Measurements from ENCODE around the gene PIGU. TPM values are rescaled to one million over a fixed set of nuclear protein-coding genes. Genes with fewer than 3 reads are reported as not detected.

PIGU gene
- total and polyA plus RNA-seq, 2 donors (not counting 1 experiment from before 2014, with no cell fraction given) = 12.0 to 19.3 TPM

DNA sequence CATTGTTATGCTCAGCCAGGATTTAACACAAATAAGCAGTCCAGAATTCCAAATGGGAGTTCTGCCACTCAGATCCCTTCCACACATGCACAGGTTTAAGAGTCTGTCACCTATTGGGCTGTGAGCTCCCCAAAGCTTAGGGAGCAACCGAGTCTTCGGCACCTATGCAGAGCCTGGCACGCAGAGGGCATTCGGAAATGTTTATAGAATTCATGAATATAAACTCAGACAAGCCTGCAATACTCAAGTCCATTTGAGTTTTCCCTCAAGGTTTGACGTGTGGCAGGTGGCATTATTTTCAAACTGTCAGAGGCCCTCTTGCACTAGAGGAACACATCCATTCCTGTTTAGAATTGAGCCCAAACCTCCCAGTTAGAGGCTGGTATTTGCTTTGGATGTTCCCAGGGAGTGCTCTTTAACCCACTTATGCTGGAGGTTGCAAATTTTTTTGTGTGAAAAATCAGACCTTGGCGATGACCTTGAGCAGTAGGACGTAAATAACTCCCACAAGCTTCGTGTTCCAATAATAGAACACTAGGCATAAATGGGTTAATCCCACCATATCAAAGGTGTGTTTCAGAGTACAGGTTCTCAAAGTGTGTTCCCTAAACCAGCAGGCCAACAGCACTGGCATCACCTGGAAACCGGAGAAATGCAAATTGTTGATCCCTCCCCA is 90.3 kb downstream of the PIGU start:
- CTCF ChIA-PET = no interaction called here

DNA sequence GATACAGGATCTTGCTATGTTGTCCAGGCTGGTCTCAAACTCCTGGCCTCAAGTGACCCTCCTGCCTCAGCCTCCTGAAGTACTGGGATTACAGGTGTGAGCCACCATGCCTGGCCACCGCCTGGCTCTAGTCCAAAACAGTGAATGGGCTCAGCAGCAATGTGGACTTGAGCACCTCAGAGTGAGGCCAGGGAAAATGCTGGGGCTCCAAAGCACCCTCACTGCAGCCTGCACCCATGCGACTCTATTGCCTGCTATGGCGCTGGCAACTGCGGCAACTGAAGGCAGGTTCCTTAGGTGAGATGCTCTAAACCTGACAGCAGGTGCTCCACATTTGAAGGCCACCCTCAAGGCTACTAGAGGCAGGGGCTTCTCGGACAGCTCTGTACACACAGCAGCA is 91.9 kb downstream of the PIGU start:
- peaks cover 9 to 19% of the 10 kb centered on the region in 2 donors for H3K4me1 ChIP-seq (ENCODE audit: control insufficient read depth in 2 of 2, insufficient read depth in 2 of 2, low read length in 2 of 2)
- no peaks in the 10 kb centered on the region for H3K27me3 ChIP-seq (replicated peaks in 1 of 4; ENCODE audit: control extremely low read depth in 1 of 4, control insufficient read depth in 3 of 4, insufficient read depth in 4 of 4, low read length in 3 of 4)
- no peaks in the 10 kb centered on the region for H3K9me3 Mint-ChIP-seq (ENCODE audit: insufficient read depth)
- peaks cover 7 to 36% of the 10 kb centered on the region in 2 experiments for H3K36me3 ChIP-seq (replicated peaks in 1 of 2; ENCODE audit: control extremely low read depth in 1 of 2, control insufficient read depth in 1 of 2, extremely low read depth in 1 of 2, insufficient read depth in 2 of 2, low read length in 1 of 2)
- ChIA-PET CTCF (no interaction called here), POLR2A (no interaction called here)
- H3K4me3 ChIP-seq (ENCODE audit: control extremely low read depth in 1 of 5, extremely low read depth in 1 of 5, insufficient read depth in 1 of 5, low read depth in 2 of 5, low read length in 4 of 5) = no peak overlapping the region
- H3K9me3 ChIP-seq (ENCODE audit: control extremely low read depth in 1 of 3, control insufficient read depth in 2 of 3, insufficient read depth in 1 of 3, low read length in 2 of 3) = peaks cover 0 to 19% (median 12%) of the 10 kb centered on the region in 3 donors
- H4K20me1 ChIP-seq (ENCODE audit: control insufficient read depth, insufficient read depth, low read length, poor library complexity, severe bottlenecking) = no peaks in the 10 kb centered on the region
- no peak overlapping the region for H3K27ac Mint-ChIP-seq
- DNase-seq = no peak
- H3K27ac ChIP-seq (ENCODE audit: low read length in 2 of 2) = no peak overlapping the region
- no peak overlapping the region for H3K4me3 Mint-ChIP-seq
- ATAC-seq (ENCODE audit: low read depth) = no peak
- H2AFZ ChIP-seq (ENCODE audit: insufficient read depth, low read depth, low read length, poor library complexity, severe bottlenecking) = no peak overlapping the region
- H3K4me2 ChIP-seq (replicated peaks; ENCODE audit: low read depth, low read length, poor library complexity, severe bottlenecking) = no peak overlapping the region
- no peak overlapping the region for H3K9ac ChIP-seq (ENCODE audit: low read length)
- H3K27me3 Mint-ChIP-seq = no peaks in the 10 kb centered on the region
- no peaks in the 10 kb centered on the region for H3K79me2 ChIP-seq (ENCODE audit: control insufficient read depth, insufficient read depth, low read length)
- TF ChIP-seq, protein P1, sequence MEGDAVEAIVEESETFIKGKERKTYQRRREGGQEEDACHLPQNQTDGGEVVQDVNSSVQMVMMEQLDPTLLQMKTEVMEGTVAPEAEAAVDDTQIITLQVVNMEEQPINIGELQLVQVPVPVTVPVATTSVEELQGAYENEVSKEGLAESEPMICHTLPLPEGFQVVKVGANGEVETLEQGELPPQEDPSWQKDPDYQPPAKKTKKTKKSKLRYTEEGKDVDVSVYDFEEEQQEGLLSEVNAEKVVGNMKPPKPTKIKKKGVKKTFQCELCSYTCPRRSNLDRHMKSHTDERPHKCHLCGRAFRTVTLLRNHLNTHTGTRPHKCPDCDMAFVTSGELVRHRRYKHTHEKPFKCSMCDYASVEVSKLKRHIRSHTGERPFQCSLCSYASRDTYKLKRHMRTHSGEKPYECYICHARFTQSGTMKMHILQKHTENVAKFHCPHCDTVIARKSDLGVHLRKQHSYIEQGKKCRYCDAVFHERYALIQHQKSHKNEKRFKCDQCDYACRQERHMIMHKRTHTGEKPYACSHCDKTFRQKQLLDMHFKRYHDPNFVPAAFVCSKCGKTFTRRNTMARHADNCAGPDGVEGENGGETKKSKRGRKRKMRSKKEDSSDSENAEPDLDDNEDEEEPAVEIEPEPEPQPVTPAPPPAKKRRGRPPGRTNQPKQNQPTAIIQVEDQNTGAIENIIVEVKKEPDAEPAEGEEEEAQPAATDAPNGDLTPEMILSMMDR (IDR thresholded peaks at IDR 0.05) = no peak
- no peak for TF ChIP-seq EZH2 (IDR thresholded peaks at IDR 0.05; ENCODE audit: borderline replicate concordance, insufficient read depth, low read depth, low read length, poor library complexity, severe bottlenecking)
- WGBS (ENCODE audit: insufficient coverage) = 100% methylated on average over 4 of the region's 5 CpGs
- peaks cover 17% of the 10 kb centered on the region for H3K4me1 Mint-ChIP-seq
- intact Hi-C loops (cut with micrococcal nuclease) = no loop called here

More for the DNA sequence above, 90.3 kb downstream of the PIGU start:
- TF ChIP-seq, protein P1 (IDR thresholded peaks at IDR 0.05) = no peak
- TF ChIP-seq EZH2 (IDR thresholded peaks at IDR 0.05; ENCODE audit: borderline replicate concordance, insufficient read depth, low read depth, low read length, poor library complexity, severe bottlenecking) = no peak
- Histone ChIP-seq H4K20me1 (ENCODE audit: control insufficient read depth, insufficient read depth, low read length, poor library complexity, severe bottlenecking) (no peaks in the 10 kb centered on the region), H3K27me3 (replicated peaks in 1 of 4; ENCODE audit: control extremely low read depth in 1 of 4, control insufficient read depth in 3 of 4, insufficient read depth in 4 of 4, low read length in 3 of 4) (no peaks in the 10 kb centered on the region), H3K4me1 (ENCODE audit: control insufficient read depth in 2 of 2, insufficient read depth in 2 of 2, low read length in 2 of 2) (peaks cover 0 to 3% of the 10 kb centered on the region in 2 donors), H2AFZ (ENCODE audit: insufficient read depth, low read depth, low read length, poor library complexity, severe bottlenecking) (no peak overlapping the region), H3K27ac (ENCODE audit: low read length in 2 of 2) (no peak overlapping the region), H3K4me3 (ENCODE audit: control extremely low read depth in 1 of 5, extremely low read depth in 1 of 5, insufficient read depth in 1 of 5, low read depth in 2 of 5, low read length in 4 of 5) (no peak overlapping the region), H3K36me3 (replicated peaks in 1 of 2; ENCODE audit: control extremely low read depth in 1 of 2, control insufficient read depth in 1 of 2, extremely low read depth in 1 of 2, insufficient read depth in 2 of 2, low read length in 1 of 2) (peaks cover 7 to 24% of the 10 kb centered on the region in 2 experiments), H3K9ac (ENCODE audit: low read length) (no peak overlapping the region), H3K9me3 (ENCODE audit: control extremely low read depth in 1 of 3, control insufficient read depth in 2 of 3, insufficient read depth in 1 of 3, low read length in 2 of 3) (peaks cover 0 to 3% (median 0%) of the 10 kb centered on the region in 3 donors), H3K79me2 (ENCODE audit: control insufficient read depth, insufficient read depth, low read length) (no peaks in the 10 kb centered on the region), H3K4me2 (replicated peaks; ENCODE audit: low read depth, low read length, poor library complexity, severe bottlenecking) (no peak overlapping the region)
- 98% methylated on average over 5 of the region's 9 CpGs for WGBS (ENCODE audit: insufficient coverage)
- H3K9me3 Mint-ChIP-seq (ENCODE audit: insufficient read depth) = no peaks in the 10 kb centered on the region
- DNase-seq (no peak), ATAC-seq (ENCODE audit: low read depth) (no peak)
- no peak overlapping the region for H3K27ac Mint-ChIP-seq
- H3K4me1 Mint-ChIP-seq = peaks cover 3% of the 10 kb centered on the region
- intact Hi-C loops (cut with micrococcal nuclease) = no loop called here
- H3K4me3 Mint-ChIP-seq = no peak overlapping the region
- no peaks in the 10 kb centered on the region for H3K27me3 Mint-ChIP-seq
- POLR2A ChIA-PET = no interaction called here
